Upper lobe of right lung (tissue), 1 donor: Measurements from ENCODE around the gene CIC. TPM values are rescaled to one million over a fixed set of nuclear protein-coding genes. Genes with fewer than 3 reads are reported as not detected.

Source experiments
- ATAC-seq: fragments of 200-7000 bp; cut with Tn5 transposase; one replicate; pipeline ENCODE4 v1.9.1; 2020; ENCODE audit warnings: mild to moderate bottlenecking, moderate library complexity
- DNase-seq: peaks from one replicate; pipeline ENCODE4 v3.0.0-alpha.2; 2020
- H3K27ac ChIP-seq: fragments of 200-600 bp; one replicate; pipeline ENCODE4 v1.8.0; 2022
- H3K27me3 ChIP-seq: fragments of 200-600 bp; one replicate; pipeline ENCODE4 v1.8.0; 2022; ENCODE audit warnings: mild to moderate bottlenecking
- H3K36me3 ChIP-seq: fragments of 200-600 bp; one replicate; pipeline ENCODE4 v1.8.0; 2022
- H3K4me1 ChIP-seq: fragments of 200-600 bp; one replicate; pipeline ENCODE4 v1.8.0; 2022
- H3K4me3 ChIP-seq: fragments of 200-600 bp; one replicate; pipeline ENCODE4 v1.8.0; 2022; ENCODE audit warnings: mild to moderate bottlenecking
- H3K9me3 ChIP-seq: fragments of 200-600 bp; one replicate; pipeline ENCODE4 v1.8.0; 2022
- intact Hi-C: fragments of 100-400 bp; cut with DNase I; formaldehyde crosslinking; loops from one replicate; pipeline ENCODE4 v1.11.0; 2022
- total RNA-seq: library from RNA; stranded (reverse); fragmentation: NEBNext Ultra II Directional; extraction: Animal tissue kit (Norgen Biotek cat#: 25700); gene quantifications from one replicate; pipeline ENCODE4 v1.2.1, GENCODE V29; 2021
- TF ChIP-seq, protein P1 (sequence below): fragments of 200-600 bp; IDR thresholded peaks from one replicate; pipeline ENCODE4 v1.8.0; 2022; ENCODE audit warnings: antibody characterized with exemption
- donor health status: DM: no; HTN: yes; CAD: no; lungs with severe emphysema.

The CIC gene
- total RNA-seq, 1 donor from 2014 or later = 76.7 TPM

DNA sequence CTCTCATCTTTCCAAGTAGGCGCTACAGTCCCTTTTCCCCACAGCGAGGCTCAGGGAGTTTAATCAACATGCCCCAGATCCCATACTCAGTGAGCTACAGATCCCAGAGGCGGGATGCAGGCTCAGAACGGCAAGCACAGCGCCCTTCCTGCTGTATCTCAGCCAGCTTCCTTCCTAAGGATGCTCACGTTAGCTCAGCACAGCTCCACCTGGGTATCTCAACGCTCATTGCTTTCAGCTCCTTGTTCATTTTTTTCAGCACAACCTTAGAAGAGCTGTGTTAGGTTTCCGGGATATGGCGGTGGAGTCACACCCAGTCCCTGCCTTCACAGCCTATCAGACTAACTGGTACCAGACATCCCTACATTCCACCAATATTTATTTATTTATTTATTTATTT is 53.3 kb downstream of the CIC start:
- TF ChIP-seq, protein P1, sequence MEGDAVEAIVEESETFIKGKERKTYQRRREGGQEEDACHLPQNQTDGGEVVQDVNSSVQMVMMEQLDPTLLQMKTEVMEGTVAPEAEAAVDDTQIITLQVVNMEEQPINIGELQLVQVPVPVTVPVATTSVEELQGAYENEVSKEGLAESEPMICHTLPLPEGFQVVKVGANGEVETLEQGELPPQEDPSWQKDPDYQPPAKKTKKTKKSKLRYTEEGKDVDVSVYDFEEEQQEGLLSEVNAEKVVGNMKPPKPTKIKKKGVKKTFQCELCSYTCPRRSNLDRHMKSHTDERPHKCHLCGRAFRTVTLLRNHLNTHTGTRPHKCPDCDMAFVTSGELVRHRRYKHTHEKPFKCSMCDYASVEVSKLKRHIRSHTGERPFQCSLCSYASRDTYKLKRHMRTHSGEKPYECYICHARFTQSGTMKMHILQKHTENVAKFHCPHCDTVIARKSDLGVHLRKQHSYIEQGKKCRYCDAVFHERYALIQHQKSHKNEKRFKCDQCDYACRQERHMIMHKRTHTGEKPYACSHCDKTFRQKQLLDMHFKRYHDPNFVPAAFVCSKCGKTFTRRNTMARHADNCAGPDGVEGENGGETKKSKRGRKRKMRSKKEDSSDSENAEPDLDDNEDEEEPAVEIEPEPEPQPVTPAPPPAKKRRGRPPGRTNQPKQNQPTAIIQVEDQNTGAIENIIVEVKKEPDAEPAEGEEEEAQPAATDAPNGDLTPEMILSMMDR = no peak
- peaks cover 25% of the 10 kb centered on the region for H3K27me3 ChIP-seq
- no peak overlapping the region for H3K4me3 ChIP-seq
- H3K9me3 ChIP-seq = no peaks in the 10 kb centered on the region
- intact Hi-C loops = no loop called here
- no peak overlapping the region for H3K27ac ChIP-seq
- DNase-seq (no peak), ATAC-seq (no peak)
- peaks cover 23% of the 10 kb centered on the region for H3K4me1 ChIP-seq
- no peaks in the 10 kb centered on the region for H3K36me3 ChIP-seq

DNA sequence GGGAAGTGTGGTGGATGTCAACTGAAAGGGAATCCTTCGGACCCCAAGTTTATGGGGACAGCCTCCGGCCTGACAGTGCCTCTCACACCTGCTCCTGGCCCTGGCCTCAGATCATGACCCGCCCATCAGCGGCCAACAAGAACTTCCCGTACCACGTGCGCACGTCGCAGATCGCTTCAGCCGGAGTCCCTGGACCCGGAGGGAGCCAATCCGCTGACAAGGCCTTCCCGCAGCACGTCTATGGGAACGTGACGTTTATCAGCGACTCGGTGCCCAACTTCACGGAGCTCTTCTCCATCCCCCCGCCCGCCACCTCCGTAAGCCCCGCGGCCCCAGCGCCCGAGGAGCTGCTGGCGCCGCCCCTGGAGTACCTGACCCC is 54.4 kb downstream of the CIC start:
- Histone ChIP-seq H3K27me3 (peaks cover 25% of the 10 kb centered on the region), H3K27ac (no peak overlapping the region), H3K9me3 (no peaks in the 10 kb centered on the region), H3K36me3 (no peaks in the 10 kb centered on the region), H3K4me1 (peaks cover 22% of the 10 kb centered on the region), H3K4me3 (no peak overlapping the region)
- no peak for ATAC-seq
- no peak for DNase-seq
- intact Hi-C loops = no loop called here
- TF ChIP-seq, protein P1 = no peak

DNA sequence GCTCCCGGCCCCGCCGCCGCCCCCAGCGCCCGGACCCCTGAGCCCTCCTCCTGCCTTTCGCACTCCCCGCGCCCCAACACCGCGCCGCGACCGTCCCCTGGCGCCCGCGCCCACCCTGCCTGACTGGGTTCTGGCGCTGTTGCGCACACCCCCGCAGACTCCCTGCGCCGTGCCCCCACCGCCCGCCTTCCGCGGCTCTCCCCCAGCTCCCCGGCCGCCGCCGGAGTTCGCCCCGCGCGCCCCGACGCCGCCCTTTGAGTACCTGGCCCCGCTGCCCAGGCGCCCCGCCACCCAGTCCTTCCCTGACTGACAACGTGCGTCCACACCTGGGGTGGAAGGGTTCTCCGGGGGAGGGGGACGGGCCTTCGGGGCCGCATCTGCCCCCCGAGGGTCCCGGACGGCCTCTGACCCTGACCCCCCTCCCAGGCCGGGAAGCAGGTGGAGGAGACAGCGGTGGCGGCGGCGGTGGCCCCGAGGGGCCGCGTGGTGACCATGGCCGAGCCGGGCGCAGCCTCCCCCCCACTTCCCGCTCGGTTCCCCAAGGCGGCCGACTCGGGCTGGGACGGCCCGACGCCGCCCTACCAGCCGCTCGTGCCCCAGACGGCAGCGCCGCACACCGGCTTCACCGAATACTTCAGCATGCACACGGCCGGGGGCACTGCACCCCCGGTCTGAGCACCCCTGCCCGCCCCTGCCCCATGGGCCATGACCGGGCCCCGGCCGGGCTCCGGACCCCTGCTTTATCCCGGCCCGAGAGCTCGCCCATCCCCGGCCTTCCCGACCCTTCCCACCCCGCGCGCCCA is 55.0 kb downstream of the CIC start:
- H3K4me1 ChIP-seq = peaks cover 22% of the 10 kb centered on the region
- TF ChIP-seq, protein P1 = no peak
- ATAC-seq (no peak), DNase-seq (peak; percentile 73)
- H3K36me3 ChIP-seq = no peaks in the 10 kb centered on the region
- intact Hi-C loops = no loop called here
- H3K4me3 ChIP-seq = peak overlapping the region; percentile 96
- peaks cover 25% of the 10 kb centered on the region for H3K27me3 ChIP-seq
- no peak overlapping the region for H3K27ac ChIP-seq
- H3K9me3 ChIP-seq = no peaks in the 10 kb centered on the region

DNA sequence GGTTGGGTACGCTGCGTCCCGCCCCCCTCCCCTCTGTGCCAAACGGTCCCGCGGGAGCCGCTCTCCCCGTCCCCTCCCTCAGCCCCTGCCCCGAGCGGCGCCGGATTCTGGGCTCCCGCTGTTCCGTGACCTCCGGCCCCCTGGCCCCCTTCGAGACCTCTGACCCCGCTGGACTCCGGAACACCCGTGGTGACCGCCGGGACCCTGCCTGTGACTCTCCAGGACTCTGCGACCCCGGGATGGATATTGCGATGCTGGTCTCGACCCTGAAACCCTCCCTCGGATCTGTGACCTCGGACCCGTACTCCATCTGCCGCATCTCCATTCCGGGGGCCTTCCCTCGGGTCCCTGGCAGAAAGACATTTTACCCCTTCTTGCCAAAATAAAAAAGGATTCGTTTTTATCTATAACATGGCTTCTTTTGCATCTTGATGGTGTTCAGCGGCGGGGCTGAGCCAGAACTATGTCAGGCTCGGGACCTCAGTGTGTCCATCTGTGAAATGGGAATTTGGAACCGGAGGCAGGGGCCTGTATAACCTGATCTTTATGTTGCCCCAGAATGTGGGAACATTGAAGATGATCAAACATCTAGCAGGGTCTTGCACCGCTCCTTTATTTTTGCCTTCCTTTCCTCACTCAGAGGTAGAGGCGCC is 55.7 kb downstream of the CIC start:
- H3K27me3 ChIP-seq = peaks cover 25% of the 10 kb centered on the region
- H3K36me3 ChIP-seq = no peaks in the 10 kb centered on the region
- H3K4me1 ChIP-seq = peaks cover 22% of the 10 kb centered on the region
- peak overlapping the region; percentile 96 for H3K4me3 ChIP-seq
- ATAC-seq = no peak
- TF ChIP-seq, protein P1 = no peak
- intact Hi-C loops = no loop called here
- H3K9me3 ChIP-seq = no peaks in the 10 kb centered on the region
- no peak for DNase-seq
- no peak overlapping the region for H3K27ac ChIP-seq

DNA sequence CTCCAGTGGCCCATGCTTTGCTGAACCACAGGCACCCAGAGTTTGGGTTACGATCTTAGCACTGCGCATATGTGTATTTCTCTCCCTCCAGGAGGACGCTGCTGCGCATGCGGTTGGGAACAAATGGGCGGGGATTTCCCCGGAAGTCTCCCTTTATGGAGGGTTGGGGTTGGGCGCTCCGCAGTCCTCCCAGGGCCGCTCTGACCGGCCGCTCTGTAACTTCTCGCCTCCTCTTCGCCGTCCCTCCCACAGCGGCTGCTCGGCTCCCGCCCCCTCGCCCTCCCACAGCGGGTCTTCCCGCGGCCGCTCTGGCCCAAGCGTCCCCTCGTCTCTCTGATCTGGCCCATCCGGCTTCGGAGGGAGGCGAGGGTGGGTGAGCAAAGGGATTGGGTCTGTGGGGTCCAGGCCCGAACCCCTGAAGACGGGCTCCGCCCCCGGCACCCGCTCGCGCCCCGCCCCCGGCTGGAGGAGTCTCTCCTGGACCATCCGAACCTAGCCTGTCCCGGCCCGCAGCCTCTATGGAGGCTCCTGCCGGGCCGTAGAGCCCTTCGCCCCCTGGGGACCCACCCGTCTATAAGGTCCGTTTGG is 56.4 kb downstream of the CIC start, which contains the start of gene MEGF8:
TSS of gene MEGF8 (plus strand) at position 328 of the 588 bp plus-strand sequence. CDS start 609 bp downstream, outside the sequence.
- peak within 1 kb of the TSS; percentile 78 for H3K27ac ChIP-seq
- intact Hi-C loops = no loop called here
- peak; percentile 97 for ATAC-seq

More for the DNA sequence above, 56.4 kb downstream of the CIC start, which contains the start of gene MEGF8:
- TF ChIP-seq, protein P1 = peak; percentile 87
- Histone ChIP-seq H3K4me1 (peaks cover 22% of the 10 kb centered on the region), H3K9me3 (no peaks in the 10 kb centered on the region), H3K4me3 (peak within 1 kb of the TSS; percentile 96), H3K27me3 (peaks cover 25% of the 10 kb centered on the region), H3K36me3 (no peaks in the 10 kb centered on the region)
- DNase-seq = peak; percentile 99
